ENCODE data around the gene FCN2.

- TF ChIP-seq CTCF (IDR thresholded peaks at IDR 0.05) (no peak), EP300 (IDR thresholded peaks at IDR 0.05) (no peak), POLR2A (IDR thresholded peaks at IDR 0.05) (no peak)
Observed at GRCh38 chr9:134932171-134932570, 51.6 kb downstream of the FCN2 start.
